ENCODE measurements around the gene DGKK. TPM values are rescaled to one million over a fixed set of nuclear protein-coding genes. Genes with fewer than 3 reads are reported as not detected.

The DGKK gene
- total and polyA plus RNA-seq, 2 of the 4 experiments (the other 2 are of a cell fraction) = not detected

DNA sequence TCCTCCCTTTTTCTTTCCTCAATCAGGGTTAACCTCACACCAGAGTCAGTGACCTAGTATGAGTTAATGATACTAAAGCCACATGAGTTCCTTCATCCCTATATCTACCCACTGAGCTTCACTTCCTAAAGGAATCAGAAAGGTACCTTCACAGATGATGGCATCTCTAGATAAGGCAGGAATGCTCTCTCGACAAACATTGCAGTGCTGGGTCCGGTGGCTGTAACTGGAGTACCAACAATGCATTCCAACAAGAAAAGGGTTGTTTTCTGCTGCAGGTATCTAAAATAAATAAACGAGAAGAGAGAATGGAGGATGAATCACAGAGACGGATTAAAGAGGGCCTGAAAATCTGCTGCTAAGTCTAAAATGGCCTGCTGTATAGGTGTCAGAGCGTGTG, 66.7 kb downstream of the DGKK start:
- Histone ChIP-seq H3K18ac (ENCODE audit: low read depth, low read length) (no peak overlapping the region), H3K27me3 (ENCODE audit: control insufficient read depth, insufficient read depth, low read length) (no peaks in the 10 kb centered on the region; the same call in 1 of the 2 replicates), H3K27ac (ENCODE audit: insufficient read depth, low read length) (no peak overlapping the region), H3K4me2 (ENCODE audit: low read depth, low read length) (no peak overlapping the region), H3K14ac (replicated peaks; ENCODE audit: low read depth, low read length) (no peak overlapping the region), H3K79me1 (ENCODE audit: low read depth in 1 of 2, low read length in 2 of 2) (no peaks in the 10 kb centered on the region), H2BK5ac (ENCODE audit: low read depth, low read length, poor library complexity, severe bottlenecking) (no peak overlapping the region), H2BK20ac (ENCODE audit: low read depth, low read length) (no peak overlapping the region), H2BK120ac (ENCODE audit: low read depth, low read length) (no peak overlapping the region), H4K5ac (ENCODE audit: low read depth, low read length) (no peak overlapping the region), H3K4me3 (ENCODE audit: insufficient read depth, low read depth, low read length) (no peak overlapping the region), H3K9me1 (ENCODE audit: insufficient read depth, low read length) (no peaks in the 10 kb centered on the region), H4K20me1 (ENCODE audit: insufficient read depth, low read length) (no peaks in the 10 kb centered on the region), H3K4me1 (ENCODE audit: control insufficient read depth, insufficient read depth, low read length) (no peaks in the 10 kb centered on the region), H3K9ac (ENCODE audit: low read depth, low read length) (no peak overlapping the region), H2AK5ac (ENCODE audit: low read depth, low read length) (no peak overlapping the region), H2AFZ (replicated peaks; ENCODE audit: low read length, poor library complexity) (no peak overlapping the region), H3K36me3 (ENCODE audit: control insufficient read depth, insufficient read depth, low read length) (no peaks in the 10 kb centered on the region), H3K4ac (ENCODE audit: low read depth, low read length) (no peak overlapping the region), H4K91ac (ENCODE audit: insufficient read depth, low read depth, low read length) (no peak overlapping the region), H4K8ac (ENCODE audit: low read depth in 2 of 2, low read length in 2 of 2) (no peak overlapping the region), H3K56ac (ENCODE audit: extremely low read depth, insufficient read depth, low read length) (no peak overlapping the region), H2BK15ac (ENCODE audit: low read depth, low read length) (no peak overlapping the region), H3K9me3 (ENCODE audit: control insufficient read depth, insufficient read depth, low read length) (peaks cover 2% of the 10 kb centered on the region; the same call in 1 of the 2 replicates), H2AK9ac (replicated peaks; ENCODE audit: low read depth, low read length, poor library complexity) (no peak overlapping the region), H3K23ac (ENCODE audit: low read depth, low read length) (no peak overlapping the region)
- POLR2A ChIA-PET (ENCODE audit: unreplicated experiment) = no interaction called here
- CTCF ChIA-PET = no interaction called here
- in situ Hi-C loops (cut with MboI; ENCODE audit: low sequenced_read_pairs) (no loop called here), intact Hi-C loops (cut with micrococcal nuclease) (no loop called here), dilution Hi-C loops (cut with HindIII; ENCODE audit: low sequenced_read_pairs, unreplicated experiment) (no loop called here)
- no TSS peak for BruUV-seq (replicated peaks)
- TF ChIP-seq RFX5 (IDR thresholded peaks at IDR 0.05; ENCODE audit: low read depth, low read length) (no peak), SMC3 (IDR thresholded peaks at IDR 0.05; ENCODE audit: low read depth, low read length) (no peak), FOS (IDR thresholded peaks at IDR 0.05; ENCODE audit: low read depth, low read length) (no peak), RCOR1 (IDR thresholded peaks at IDR 0.05; ENCODE audit: insufficient replicate concordance, low read length) (no peak), POLR2A (IDR thresholded peaks at IDR 0.05; ENCODE audit: low read depth, low read length) (no peak), NFE2L2 (IDR thresholded peaks at IDR 0.05; ENCODE audit: low read depth, low read length) (no peak), MXI1 (IDR thresholded peaks at IDR 0.05; ENCODE audit: borderline replicate concordance, low read depth, low read length) (no peak), CHD1 (IDR thresholded peaks at IDR 0.05; ENCODE audit: low read depth, low read length) (no peak), MAZ (IDR thresholded peaks at IDR 0.05; ENCODE audit: borderline replicate concordance, low read depth, low read length) (no peak), CEBPB (IDR thresholded peaks at IDR 0.05; ENCODE audit: low read depth, low read length) (no peak), BHLHE40 (IDR thresholded peaks at IDR 0.05; ENCODE audit: low read depth, low read length) (no peak), MAFK (IDR thresholded peaks at IDR 0.05; ENCODE audit: low read depth, low read length) (no peak), RAD21 (IDR thresholded peaks at IDR 0.05; ENCODE audit: low read length) (no peak)
- TF ChIP-seq, protein P1, sequence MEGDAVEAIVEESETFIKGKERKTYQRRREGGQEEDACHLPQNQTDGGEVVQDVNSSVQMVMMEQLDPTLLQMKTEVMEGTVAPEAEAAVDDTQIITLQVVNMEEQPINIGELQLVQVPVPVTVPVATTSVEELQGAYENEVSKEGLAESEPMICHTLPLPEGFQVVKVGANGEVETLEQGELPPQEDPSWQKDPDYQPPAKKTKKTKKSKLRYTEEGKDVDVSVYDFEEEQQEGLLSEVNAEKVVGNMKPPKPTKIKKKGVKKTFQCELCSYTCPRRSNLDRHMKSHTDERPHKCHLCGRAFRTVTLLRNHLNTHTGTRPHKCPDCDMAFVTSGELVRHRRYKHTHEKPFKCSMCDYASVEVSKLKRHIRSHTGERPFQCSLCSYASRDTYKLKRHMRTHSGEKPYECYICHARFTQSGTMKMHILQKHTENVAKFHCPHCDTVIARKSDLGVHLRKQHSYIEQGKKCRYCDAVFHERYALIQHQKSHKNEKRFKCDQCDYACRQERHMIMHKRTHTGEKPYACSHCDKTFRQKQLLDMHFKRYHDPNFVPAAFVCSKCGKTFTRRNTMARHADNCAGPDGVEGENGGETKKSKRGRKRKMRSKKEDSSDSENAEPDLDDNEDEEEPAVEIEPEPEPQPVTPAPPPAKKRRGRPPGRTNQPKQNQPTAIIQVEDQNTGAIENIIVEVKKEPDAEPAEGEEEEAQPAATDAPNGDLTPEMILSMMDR (conservative IDR thresholded peaks at IDR 0.05; ENCODE audit: low read depth, low read length) = no peak
- TF ChIP-seq, protein P2, sequence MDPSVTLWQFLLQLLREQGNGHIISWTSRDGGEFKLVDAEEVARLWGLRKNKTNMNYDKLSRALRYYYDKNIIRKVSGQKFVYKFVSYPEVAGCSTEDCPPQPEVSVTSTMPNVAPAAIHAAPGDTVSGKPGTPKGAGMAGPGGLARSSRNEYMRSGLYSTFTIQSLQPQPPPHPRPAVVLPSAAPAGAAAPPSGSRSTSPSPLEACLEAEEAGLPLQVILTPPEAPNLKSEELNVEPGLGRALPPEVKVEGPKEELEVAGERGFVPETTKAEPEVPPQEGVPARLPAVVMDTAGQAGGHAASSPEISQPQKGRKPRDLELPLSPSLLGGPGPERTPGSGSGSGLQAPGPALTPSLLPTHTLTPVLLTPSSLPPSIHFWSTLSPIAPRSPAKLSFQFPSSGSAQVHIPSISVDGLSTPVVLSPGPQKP (IDR thresholded peaks at IDR 0.05; ENCODE audit: borderline replicate concordance, low read depth, low read length) = no peak
- TF ChIP-seq, protein P3, sequence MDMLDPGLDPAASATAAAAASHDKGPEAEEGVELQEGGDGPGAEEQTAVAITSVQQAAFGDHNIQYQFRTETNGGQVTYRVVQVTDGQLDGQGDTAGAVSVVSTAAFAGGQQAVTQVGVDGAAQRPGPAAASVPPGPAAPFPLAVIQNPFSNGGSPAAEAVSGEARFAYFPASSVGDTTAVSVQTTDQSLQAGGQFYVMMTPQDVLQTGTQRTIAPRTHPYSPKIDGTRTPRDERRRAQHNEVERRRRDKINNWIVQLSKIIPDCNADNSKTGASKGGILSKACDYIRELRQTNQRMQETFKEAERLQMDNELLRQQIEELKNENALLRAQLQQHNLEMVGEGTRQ (IDR thresholded peaks at IDR 0.05; ENCODE audit: low read depth, low read length) = no peak
- WGBS, 2 experiments (ENCODE audit: extremely low coverage in 2 of 2, insufficient read length in 1 of 2) = 26% methylated on average over 3 of the region's 5 CpGs; no CpG with 5 or more reads in 1 of the 2 experiments
- ATAC-seq (ENCODE audit: low read depth) (no peak), DNase-seq (no peak)

All from IMR-90 (cell line).